Spleen (tissue), 7 donors: ENCODE results near the gene PKP4.

Source experiments
- POLR2AphosphoS5 ChIP-seq, 3 donors: sonication (generic); formaldehyde crosslinking; IDR thresholded peaks; one replicate each; pipeline ENCODE4 v1.5.1; 2017; ENCODE audit warnings: antibody characterized with exemption in 3 of 3
- TF ChIP-seq, protein P1 (sequence below), 11 experiments: fragments of 200-600 bp in 7 of 11; fragments of 450-650 bp in 4 of 11; sonication (generic) in 4 of 11; IDR thresholded peaks in 8 of 11; conservative IDR thresholded peaks in 3 of 11; 1 replicate in 7 of 11; 2 replicates in 4 of 11; pipeline versions ENCODE4 v1.4.0 to v1.8.0; 2016 to 2021; ENCODE audit warnings: antibody characterized with exemption in 11 of 11, inconsistent platforms in 4 of 11, mild to moderate bottlenecking in 1 of 11
- donor health status: DM: no; HTN: no; CAD: no; lungs with moderate emphysema.
- donor health status: DM: no; HTN: no; CAD: no.
- donor health status: DM: no; HTN: no; CAD: no.

DNA sequence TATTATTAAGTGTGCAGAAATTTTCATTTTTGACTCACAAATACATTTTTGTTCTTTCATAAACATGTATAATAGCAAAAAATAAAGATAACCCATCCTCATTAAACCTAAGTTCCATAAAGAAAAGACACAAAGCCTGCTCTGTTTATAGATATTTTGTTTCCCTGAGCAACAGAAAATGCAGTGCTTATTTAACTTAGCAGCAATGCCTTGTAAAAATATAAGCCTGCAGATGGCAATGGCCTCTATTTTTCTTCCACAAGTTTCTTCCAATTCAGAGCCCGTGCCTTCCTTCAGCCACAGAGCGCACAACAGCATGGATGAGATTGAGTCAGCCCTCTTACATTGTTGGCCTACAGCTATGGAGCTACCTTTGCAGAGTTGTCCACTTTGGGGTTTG, 43.6 kb downstream of the PKP4 start:
- TF ChIP-seq, protein P1, sequence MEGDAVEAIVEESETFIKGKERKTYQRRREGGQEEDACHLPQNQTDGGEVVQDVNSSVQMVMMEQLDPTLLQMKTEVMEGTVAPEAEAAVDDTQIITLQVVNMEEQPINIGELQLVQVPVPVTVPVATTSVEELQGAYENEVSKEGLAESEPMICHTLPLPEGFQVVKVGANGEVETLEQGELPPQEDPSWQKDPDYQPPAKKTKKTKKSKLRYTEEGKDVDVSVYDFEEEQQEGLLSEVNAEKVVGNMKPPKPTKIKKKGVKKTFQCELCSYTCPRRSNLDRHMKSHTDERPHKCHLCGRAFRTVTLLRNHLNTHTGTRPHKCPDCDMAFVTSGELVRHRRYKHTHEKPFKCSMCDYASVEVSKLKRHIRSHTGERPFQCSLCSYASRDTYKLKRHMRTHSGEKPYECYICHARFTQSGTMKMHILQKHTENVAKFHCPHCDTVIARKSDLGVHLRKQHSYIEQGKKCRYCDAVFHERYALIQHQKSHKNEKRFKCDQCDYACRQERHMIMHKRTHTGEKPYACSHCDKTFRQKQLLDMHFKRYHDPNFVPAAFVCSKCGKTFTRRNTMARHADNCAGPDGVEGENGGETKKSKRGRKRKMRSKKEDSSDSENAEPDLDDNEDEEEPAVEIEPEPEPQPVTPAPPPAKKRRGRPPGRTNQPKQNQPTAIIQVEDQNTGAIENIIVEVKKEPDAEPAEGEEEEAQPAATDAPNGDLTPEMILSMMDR (IDR thresholded peaks at IDR 0.05 in 8 of 11, conservative IDR thresholded peaks at IDR 0.05 in 3 of 11), result no peak
- no peak for TF ChIP-seq POLR2AphosphoS5 (IDR thresholded peaks at IDR 0.05)
